Neural progenitor cell (in vitro differentiated cells): ENCODE measurements around the gene ENPP7.

ENCODE experiments used
- EZH2 ChIP-seq: fragments of 200-600 bp; sonication (generic); IDR thresholded peaks from 2 replicates; pipeline ENCODE4 v1.6.1; 2017; ENCODE audit warnings: antibody characterized with exemption, mild to moderate bottlenecking, moderate library complexity
- TF ChIP-seq, protein P1 (sequence below): fragments of 200-600 bp; sonication (generic); IDR thresholded peaks from 2 replicates; pipeline ENCODE4 v1.5.1; 2017; ENCODE audit warnings: antibody characterized with exemption, mild to moderate bottlenecking

GRCh38 chr17:79785900-79786810 lies 55.4 kb downstream of the ENPP7 start:
- TF ChIP-seq, protein P1, sequence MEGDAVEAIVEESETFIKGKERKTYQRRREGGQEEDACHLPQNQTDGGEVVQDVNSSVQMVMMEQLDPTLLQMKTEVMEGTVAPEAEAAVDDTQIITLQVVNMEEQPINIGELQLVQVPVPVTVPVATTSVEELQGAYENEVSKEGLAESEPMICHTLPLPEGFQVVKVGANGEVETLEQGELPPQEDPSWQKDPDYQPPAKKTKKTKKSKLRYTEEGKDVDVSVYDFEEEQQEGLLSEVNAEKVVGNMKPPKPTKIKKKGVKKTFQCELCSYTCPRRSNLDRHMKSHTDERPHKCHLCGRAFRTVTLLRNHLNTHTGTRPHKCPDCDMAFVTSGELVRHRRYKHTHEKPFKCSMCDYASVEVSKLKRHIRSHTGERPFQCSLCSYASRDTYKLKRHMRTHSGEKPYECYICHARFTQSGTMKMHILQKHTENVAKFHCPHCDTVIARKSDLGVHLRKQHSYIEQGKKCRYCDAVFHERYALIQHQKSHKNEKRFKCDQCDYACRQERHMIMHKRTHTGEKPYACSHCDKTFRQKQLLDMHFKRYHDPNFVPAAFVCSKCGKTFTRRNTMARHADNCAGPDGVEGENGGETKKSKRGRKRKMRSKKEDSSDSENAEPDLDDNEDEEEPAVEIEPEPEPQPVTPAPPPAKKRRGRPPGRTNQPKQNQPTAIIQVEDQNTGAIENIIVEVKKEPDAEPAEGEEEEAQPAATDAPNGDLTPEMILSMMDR = no peak
- TF ChIP-seq EZH2 = no peak
